NCI-H82 treated with DMSO at 0.1 percent for 48 hours (cell line): Measurements from ENCODE around the gene GPBAR1.
"Not testable (repeated sequence)": the region's sequence is repeated elsewhere in the genome, so short reads cannot be mapped to it uniquely, and the experiment has no call there.

ENCODE experiments used
- DNase-seq: peaks from one replicate; lab custom pipeline; 2025; ENCODE audit not compliant: unreplicated experiment; lab: John Stamatoyannopoulos, UW

The GPBAR1 gene

DNA sequence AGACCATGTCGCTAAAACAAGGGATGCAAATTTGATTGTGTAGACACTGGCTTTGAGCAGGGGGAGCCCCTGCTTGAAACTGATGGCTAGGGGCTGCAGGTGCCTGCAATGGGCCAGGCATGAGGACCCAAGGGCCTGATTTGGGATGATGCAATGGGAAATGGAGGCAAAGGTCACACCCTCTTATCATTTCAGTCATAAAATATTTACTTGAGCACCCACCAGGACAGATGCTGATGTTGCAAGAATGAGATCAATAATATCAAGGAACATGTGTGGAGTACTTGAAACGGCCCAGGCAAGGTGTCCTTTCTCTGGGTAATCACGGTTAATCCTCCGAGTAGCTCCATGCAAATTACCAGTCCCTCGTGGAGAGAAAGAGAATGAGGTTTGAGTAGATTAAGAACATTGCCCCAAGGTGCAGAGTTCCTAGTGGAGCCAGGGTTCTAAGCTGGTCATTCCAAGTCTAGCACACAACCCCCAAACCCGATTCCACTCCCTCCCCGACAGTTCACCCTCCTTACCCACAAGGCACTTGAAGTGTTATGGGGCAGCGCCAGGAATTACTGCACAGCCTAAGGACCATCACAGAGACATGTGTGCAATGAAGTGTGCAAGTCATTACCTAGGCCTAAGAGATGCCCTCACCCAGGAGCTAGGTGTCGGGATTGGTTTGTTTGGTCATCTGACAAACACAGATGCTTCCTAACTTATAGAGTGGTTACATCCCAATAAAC lies 45.5 kb downstream of the GPBAR1 start:
- no peak for DNase-seq

DNA sequence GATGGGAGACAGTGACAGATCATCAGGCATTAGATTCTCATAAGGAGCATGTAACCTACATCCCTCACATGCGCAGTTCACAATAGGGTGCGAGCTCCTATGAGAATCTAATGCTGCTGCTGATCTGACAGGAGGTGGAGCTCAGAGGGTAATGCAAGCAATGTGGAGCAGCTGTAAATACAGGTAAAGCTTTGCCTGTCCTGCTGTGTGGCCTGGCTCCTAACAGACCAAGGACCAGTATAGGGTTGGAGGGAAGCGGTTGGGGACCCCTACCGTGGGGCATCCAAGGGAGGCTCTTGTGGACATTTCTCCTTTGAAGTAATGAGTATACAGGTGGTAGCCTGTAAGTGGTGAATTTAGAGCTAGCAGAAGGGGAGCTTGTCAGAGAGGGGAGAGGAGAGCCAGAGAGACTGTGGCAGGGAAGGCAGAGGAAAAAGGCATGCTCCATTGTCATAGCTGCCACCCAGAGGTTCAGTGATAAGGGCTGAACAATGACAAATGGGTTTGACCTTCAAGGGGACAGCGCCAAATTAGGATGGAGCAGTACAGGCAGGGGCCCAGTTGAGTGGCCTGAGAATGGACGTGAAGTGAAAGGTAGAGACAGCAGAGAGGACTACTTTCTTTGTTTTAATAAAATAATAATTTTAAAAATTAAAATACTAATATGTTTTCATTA lies 46.7 kb downstream of the GPBAR1 start:
- DNase-seq: no peak

DNA sequence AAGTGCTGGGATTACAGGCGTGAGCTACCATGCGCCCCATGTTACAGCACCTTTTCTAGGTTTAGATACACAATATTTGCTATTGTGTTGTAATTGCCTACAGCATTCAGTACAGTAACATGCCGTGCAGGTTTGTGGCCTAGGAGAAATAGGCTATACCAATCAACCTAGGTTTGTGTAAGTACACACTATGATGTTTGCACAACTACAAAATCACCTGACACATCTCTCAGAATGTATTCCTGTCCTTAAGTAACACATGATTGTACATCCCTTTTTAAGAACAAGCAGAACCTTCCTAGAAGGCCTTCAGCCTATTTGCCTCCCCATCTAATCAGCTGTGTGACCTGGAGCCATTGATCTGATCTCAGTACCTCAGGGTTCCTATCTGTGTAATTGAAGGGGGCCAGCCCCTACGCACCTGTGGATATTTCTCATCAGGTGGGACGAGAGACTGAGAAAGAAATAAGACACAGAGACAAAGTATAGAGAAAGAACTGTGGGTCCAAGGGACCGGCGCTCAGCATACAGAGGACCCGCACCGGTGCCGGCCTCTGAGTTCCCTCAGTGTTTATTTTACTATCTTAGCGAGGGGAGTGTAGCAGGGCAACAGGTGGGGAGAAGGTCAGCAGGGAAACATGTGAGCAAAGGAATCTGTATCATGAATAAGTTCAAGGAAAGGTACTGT lies 50.2 kb downstream of the GPBAR1 start:
- DNase-seq: no peak

DNA sequence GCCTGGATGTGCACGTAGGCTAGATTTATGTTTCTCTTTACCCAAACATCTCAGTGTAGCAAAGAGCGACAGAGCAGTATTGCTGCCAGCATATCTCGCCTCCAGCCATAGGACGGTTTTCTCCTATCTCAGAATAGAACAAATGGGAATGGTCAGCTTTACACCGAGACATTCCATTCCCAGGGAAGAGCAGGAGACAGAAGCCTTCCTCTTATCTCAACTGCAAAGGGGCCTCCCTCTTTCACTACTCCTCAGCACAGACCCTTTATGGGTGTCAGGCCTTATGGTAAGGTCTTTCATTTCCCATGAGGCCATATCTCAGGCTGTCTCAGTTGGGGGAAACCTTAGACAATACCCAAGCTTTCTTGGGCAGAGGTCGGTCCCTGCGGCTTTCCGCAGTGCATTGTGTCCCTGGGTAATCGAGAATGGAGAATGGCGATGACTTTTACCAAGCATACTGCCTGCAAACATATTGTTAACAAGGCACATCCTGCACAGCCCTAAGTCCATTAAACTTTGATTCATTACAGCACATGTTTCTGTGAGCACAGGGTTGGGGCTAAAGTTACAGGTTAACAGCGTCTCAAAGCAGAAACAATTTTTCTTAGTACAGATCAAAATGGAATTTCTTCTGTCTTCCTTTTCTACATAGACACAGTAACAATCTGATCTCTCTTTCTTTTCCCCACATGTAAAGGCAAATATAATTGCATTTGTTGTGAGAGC lies 50.9 kb downstream of the GPBAR1 start:
- not testable (repeated sequence) for DNase-seq

DNA sequence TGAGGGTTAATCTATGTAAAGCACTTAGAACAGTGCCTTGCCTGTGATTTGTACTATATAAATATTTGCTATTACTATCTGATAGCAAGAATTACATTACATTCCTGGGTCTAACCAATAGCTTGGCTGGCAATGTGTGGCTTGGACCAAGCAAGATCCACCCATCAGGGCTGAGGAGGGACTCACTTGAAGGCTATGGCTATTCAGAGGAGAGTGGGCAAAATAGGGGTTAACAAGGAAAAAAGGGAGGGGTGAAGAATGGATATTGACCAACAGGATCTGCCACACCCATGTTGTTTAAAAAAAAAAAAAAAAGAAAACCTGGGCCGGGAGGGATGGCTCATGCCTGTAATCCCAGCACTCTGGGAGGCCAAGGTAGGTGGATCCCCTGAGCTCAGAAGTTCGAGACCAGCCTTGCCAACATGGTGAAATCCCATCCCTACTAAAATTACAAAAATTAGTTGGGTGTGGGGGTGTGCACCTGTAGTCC lies 51.5 kb downstream of the GPBAR1 start:
- no peak for DNase-seq

DNA sequence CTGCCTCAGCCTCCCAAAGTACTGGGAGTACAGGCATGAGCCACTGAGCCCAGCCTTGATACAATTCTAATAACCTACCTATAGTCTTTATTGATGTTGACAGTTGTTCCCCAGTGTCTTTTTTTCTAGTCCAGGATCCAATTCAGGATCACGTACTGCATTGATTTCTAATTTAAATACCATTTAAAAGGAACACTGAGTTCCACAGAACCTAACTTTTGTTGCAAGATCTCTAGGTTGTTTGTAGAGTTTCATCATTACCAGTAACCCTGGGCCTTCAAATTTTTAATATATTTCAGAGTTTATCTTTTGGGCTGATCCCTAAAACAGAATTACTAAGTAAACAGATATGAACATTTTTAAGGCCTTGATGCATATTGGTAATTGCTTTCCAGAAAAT lies 52.5 kb downstream of the GPBAR1 start:
- no peak for DNase-seq
